HK-2 (cell line): Measurements from ENCODE around the gene PEX5L.

Experiments
- DNase-seq: peaks from one replicate; pipeline ENCODE4 v3.0.0-alpha.2; 2018; ENCODE audit not compliant: unreplicated experiment

Gene PEX5L

DNA sequence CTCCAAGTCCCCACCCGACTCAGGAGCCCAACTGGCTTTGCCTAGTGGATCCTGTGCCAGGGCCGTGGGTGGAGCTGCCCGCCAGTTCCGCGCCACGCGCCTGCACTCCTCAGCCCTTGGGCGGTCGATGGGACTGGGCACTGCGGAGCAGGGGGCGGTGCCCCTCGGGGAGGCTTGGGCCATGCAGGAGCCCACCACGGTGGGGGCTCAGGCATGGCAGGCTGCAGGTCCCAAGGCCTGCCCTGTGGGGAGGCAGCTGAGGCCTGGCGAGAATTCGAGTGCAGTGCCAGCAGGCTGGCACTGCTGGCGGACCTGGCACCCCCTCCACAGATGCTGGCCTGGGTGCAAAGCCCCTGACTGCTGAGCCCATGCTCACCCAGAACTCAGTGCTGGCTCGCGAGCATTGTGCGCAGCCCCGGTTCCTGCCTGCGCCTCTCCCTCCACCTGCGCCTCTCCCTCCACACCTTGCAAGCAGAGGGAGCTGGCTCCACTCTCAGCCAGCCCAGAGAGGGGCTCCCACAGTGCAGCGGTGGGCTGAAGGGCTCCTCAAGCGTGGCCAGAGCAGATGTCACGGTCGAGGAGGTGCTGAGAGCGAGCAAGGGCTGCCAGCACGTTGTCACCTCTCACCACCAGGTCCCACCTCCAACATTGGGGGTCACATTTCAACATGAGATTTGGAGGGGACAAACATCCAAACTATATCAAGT is 261.2 kb downstream of the PEX5L start:
- DNase-seq = no peak

DNA sequence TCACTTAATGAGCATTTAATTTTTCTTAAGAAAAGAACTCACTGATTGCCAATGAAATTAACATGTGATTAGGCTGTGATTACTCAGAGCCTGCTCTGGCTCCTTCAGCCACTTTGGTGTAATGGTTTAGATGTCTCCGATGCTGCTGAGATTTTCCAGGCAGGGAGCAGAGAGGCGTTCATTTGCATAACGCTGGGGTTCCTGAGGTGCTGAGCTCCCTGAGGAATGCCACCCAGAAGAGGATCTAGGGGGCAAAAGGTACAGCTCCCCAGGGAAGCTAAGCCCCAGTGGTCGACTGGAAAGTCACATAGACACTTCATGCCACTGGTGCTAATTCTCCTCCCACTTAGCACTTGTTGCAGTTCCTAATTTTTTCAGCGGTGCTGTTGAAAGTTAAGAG is 264.4 kb downstream of the PEX5L start:
- no peak for DNase-seq

DNA sequence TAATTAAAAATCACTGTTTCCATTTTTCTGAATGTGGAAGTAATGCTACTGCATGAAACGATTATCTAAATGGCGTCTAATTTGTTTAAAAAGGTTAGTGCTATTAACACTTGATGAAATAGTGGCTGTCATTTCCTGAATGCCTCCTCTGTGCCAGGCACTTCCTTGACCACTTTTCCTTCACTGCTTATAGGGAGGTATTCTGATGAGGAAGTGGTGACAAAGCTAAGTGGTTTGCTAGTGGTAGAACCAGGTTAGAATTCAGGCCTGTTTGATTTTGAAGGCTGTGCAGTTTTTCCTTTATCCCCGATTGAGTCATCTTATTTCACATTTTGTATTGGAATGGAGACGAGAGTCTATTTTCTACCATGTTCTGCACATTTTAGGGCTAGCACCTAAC is 264.9 kb downstream of the PEX5L start:
- DNase-seq = no peak

DNA sequence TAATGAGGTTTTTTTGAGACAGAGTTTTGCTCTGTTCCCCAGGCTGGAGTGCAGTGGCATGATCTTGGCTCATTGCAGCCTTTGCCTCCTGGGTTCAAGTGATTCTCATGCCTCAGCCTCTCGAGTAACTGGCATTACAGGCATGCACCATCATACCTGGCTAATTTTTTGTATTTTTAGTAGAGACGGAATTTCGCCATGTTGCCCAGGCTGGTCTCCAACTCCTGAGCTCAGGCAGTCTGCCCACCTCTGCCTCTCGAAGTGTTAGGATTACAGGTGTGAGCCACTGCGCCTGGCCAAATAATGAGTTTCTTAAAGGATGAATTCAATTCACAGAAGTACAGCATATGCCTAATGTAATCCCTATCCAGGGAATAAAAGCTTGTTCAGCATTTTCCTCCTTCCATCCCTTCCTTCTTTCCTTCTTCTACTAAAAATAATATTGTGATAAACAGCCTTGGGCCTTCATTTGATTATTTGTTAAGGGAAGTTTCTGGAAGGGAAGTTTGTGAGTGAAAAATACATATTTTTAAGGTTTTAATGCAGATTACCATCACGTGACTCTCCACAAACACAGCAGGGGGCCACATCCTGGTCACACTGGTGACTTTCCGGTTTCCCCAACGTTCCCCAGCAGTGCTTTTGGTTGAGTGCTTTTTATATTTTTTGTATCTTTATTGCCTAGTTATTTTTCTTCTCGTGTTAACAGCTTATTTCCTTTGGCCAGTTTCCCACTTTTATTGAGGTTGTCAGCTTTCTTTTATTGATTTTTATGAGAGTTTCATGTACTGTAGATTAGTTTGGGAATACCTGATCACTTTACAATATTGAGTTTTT is 267.1 kb downstream of the PEX5L start:
- no peak for DNase-seq

DNA sequence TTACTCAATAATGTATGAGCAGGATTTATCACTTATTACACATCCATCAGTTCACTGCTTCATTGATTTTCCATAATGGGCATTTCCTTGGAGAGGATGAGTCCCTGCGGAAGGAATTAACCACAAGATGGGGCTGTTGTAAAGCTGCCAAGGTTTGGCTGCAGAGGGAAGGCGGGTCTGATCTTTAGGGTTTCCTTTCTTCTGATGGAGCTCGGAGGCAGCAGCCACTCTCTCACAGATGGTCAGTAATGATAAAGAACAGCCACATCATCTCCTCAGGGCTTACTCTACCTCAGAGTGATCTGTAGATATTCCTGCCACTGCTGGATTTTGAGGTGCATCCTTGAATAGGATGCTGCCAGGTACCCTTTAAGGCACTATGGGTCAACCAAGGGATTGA is 268.7 kb downstream of the PEX5L start:
- peak; percentile 62 for DNase-seq

DNA sequence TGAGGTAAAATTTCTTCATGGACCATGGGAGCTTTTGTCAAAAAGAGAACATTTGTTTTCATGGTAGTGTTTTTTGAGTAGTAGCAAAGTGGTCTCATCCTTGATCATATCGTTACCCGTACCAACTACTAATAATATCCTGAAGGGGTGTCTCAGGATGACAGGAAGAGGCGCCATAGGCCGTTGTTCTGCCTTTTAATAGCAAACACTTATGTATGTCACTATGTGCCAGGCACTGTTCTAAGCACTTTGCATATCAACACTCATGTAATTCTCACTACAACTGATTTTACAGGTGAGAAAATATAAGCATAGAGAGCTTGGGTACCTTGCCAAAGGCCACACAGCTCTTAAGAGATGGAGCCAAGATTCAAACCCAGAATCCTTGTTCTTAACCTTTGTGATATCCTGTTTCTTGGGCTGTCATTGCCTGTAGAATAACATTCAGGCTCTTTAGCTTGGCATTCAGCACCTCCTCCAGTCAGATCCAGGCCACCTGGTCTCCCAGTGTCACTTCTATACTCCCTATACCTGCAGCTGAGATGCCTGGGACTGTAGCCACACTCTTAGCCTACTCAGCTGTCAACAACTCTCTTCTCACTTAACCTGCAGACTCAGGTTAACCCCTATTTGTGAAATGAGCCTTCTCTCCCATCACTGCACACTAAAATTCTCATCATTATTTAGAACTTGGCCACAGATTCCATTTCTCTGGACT is 270.2 kb downstream of the PEX5L start:
- DNase-seq = no peak

DNA sequence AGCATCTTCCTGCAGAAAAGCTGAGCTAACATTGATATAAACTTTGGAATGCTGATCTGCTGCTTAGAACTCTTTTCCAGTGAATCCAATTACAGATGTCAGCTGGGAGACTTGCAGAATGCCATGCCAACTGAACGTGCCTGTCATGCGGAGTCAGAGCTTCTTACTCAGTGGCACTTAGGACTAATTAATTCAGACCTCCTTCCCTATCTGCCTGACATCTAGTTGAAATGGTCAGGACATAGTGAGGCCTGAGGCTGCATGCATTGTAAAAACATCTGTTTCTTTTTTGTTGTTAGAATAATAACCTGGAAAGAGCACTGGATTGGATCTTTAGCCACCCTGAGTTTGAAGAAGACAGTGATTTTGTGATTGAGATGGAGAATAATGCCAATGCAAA is 271.3 kb downstream of the PEX5L start:
- no peak for DNase-seq

DNA sequence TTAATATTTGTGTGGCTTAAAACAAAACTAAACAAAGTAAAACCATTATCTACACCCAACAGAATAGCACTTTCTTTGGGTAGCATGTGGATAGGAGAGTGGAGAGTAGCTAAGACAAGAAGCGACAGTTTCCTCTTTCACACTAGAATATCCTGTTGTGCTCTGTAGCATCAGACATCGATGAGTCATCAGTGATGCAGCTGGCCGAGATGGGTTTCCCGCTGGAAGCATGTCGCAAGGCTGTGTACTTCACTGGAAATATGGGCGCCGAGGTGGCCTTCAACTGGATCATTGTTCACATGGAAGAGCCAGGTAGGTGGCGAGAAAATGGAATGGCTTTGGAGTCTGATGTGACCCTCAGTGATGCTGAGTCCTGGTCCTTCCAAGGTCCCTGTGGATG is 275.8 kb downstream of the PEX5L start:
- peak; percentile 46 for DNase-seq

DNA sequence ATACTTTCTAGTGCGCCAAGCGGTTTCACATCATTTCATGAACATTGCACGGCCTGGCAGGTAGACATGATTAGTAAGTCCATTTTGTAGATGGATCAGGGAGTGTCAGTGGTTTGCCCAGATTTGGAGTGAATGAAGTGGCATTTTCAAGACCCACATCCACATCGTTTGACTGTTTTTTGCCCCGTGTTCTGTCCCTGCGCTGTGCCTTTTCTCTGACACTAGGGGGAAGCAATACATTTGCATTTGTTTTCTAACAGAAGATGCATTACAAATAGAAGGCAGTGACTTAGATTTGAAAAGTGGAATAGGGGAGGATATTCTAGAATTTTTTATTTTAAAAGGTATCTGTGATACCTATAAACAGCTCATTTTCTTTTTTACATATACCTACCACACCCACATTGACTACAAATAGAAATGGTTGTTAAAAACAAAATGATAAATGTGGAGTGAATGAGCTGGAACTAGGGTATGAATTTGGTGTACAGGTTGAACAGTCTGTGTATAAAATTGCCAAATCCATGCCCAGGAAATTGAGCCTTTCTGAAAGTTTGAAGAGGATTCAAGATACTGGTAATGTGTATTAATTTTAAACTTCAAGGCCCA is 285.9 kb downstream of the PEX5L start:
- no peak for DNase-seq

DNA sequence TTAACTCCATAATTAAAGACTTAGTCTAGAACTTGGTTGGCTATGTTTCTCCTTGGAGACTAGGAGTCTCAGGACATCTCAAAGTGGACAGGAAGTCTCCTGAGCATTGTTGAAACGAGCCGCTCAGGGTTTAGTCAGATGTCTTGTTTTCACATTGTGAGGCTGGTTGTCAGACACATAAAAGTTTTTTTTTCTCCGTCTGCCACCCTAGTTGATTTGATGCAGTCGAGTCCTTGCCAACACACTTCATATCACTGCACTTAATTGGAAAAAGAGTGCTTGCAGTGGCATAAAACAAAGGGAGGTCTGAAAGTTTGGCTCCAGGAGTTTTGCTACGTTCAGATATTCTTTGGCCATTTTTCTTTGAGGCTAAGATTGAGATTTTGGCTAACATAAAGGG is 291.0 kb downstream of the PEX5L start:
- DNase-seq = no peak

DNA sequence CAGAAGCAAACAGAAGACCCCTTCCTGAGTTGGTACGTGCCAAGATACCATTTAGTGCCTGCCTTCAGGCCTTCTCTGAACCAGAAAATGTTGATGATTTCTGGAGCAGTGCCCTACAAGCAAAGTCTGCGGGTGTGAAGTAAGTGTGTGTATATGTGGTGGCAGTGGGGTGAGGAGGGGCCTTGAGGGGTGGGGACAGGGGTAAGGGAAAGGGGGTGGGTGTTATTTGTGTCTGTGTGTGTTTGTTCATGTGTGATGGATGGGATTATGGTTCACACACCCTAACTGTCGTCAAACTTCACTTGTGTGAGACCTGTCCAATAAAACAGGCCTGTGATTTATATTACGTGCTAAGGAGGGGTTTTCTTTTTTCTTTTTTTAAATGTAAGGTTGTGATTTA is 291.7 kb downstream of the PEX5L start:
- no peak for DNase-seq
